ENCODE results near the gene ZNF837. TPM values are rescaled to one million over a fixed set of nuclear protein-coding genes. Genes with fewer than 3 reads are reported as not detected.
A peak's percentile ranks its signal among the peaks of the same experiment; 100 is the strongest.
"Not testable (repeated sequence)": the region's sequence is repeated elsewhere in the genome, so short reads cannot be mapped to it uniquely, and the experiment has no call there.

Gene ZNF837
- total RNA-seq, 2 experiments from 2014 or later, result 0.71 to 1.0 TPM

DNA sequence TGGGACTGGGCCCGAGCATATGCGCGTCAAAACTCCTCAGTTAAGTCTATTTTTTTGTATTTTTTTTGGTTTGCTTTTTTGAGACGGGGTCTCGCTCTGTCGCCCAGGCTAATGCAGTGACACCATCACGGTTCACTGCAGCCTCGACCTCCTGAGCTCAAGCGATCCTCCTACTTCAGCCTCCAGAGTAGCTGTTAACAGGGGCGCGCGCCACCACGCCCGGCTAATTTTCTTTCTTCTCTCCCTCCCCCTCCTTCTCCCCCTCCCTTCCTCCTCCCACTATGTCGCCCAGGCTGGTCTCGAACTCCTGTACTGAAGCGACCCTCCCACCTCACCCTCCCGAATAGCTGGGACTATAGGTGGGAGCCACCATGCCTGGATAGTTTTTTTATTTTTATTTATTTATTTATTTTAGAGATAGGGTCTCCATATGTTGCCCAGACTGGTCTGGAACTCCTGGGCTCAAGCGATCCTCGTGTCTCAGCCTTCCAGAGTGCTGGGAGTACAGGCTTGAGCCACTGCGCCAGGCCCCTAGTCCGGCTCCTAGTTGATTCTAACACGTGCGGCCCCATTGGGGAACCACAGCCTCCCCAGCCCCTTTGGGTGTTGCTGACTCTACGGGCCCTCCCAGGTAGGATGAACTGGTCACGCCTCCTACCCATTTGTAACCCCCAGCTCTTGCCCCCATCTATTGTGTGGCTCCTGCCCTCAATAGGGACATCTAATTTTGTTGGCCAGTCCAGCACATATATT lies 806 bp upstream of the ZNF837 start:
- H3K9me3 ChIP-seq (ENCODE audit: control insufficient read depth in 1 of 2, insufficient read depth in 1 of 2, low read length in 2 of 2), result no peaks in the 10 kb centered on the region
- POLR2A ChIA-PET, result interaction anchor here (0.9 to 2.7 kb wide), 5 partner anchors 19 to 173 kb away, joined by 3 to 21 read pairs (median 3); partner anchors contain the start of genes CHMP2A, ZNF132, ZNF497 and ZNF584

DNA sequence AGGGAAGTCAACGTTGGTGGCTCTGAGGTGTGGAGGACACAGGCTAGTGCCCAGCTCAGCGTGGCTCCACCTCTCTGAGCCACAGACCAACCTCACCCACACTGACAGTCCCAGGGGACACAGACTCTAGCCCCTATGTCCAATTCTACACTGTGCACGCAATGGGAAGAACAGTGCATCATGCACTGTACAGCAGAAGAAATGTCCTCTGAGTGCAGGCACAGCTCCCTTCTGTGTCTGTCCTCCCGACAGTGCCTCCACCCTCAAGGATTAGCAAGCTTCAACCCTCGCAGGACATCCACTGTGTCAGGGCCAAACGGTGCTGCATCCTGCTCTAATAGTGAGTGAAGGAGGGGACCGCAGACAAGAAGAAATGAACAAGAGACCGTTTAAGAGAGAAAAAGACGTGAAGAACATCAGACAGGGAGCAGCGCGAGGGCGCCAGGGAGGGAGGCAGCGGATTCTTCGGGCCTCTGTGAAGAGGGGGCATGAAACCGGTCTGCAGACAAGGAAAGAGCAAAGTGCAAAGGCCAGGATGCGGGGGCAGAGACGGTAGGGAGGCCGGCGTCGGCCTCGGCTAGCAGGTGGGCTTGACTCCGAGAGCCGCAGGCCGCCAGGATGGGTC lies 681 bp downstream of the ZNF837 start:
- Histone ChIP-seq H3K4me3 (ENCODE audit: low read length) (peak overlapping the region; percentile 82), H3K9me3 (ENCODE audit: control insufficient read depth in 1 of 2, insufficient read depth in 1 of 2, low read length in 2 of 2) (no peaks in the 10 kb centered on the region), H3K27me3 (ENCODE audit: control insufficient read depth in 1 of 2, insufficient read depth in 2 of 2, low read length in 2 of 2) (no peaks in the 10 kb centered on the region), H3K4me1 (ENCODE audit: insufficient read depth, low read length) (peaks cover 36% of the 10 kb centered on the region), H3K36me3 (ENCODE audit: insufficient read depth, low read length) (no peaks in the 10 kb centered on the region), H3K27ac (ENCODE audit: low read depth in 1 of 2, low read length in 2 of 2) (peak overlapping the region; percentile 81 to 92)
- Mint-ChIP-seq H3K9me3 (no peaks in the 10 kb centered on the region), H3K27me3 (no peaks in the 10 kb centered on the region), H3K27ac (peak overlapping the region; percentile 86), H3K4me3 (peak overlapping the region; percentile 92), H3K4me1 (ENCODE audit: low read depth) (peaks cover 27% of the 10 kb centered on the region), H3K36me3 (ENCODE audit: low read depth) (peaks cover 10% of the 10 kb centered on the region)
- POLR2A ChIA-PET, result interaction anchor here (0.9 to 1.0 kb wide), 2 partner anchors 17 to 32 kb away, joined by 3 to 4 read pairs; partner anchors contain the start of gene ZNF497
- no peak for DNase-seq
- TF ChIP-seq, protein P1, sequence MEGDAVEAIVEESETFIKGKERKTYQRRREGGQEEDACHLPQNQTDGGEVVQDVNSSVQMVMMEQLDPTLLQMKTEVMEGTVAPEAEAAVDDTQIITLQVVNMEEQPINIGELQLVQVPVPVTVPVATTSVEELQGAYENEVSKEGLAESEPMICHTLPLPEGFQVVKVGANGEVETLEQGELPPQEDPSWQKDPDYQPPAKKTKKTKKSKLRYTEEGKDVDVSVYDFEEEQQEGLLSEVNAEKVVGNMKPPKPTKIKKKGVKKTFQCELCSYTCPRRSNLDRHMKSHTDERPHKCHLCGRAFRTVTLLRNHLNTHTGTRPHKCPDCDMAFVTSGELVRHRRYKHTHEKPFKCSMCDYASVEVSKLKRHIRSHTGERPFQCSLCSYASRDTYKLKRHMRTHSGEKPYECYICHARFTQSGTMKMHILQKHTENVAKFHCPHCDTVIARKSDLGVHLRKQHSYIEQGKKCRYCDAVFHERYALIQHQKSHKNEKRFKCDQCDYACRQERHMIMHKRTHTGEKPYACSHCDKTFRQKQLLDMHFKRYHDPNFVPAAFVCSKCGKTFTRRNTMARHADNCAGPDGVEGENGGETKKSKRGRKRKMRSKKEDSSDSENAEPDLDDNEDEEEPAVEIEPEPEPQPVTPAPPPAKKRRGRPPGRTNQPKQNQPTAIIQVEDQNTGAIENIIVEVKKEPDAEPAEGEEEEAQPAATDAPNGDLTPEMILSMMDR (IDR thresholded peaks at IDR 0.05), result no peak
- CTCF ChIA-PET, result no interaction called here
- ATAC-seq (ENCODE audit: poor library complexity), result no peak
- intact Hi-C loops (cut with DNase I, micrococcal nuclease), result loop anchor here (1.0 to 2.0 kb wide), 4 partner anchors 17 to 97 kb away; partner anchors contain the start of genes ERVK3-1 (in 1 of the 2) and ZNF446 (in 1 of the 2)

More for the DNA sequence above, 806 bp upstream of the ZNF837 start:
- Mint-ChIP-seq H3K27ac (peak overlapping the region; percentile 86), H3K4me1 (ENCODE audit: low read depth) (peaks cover 37% of the 10 kb centered on the region), H3K4me3 (peak overlapping the region; percentile 92), H3K36me3 (ENCODE audit: low read depth) (peaks cover 10% of the 10 kb centered on the region), H3K9me3 (no peaks in the 10 kb centered on the region), H3K27me3 (no peaks in the 10 kb centered on the region)
- Histone ChIP-seq H3K36me3 (ENCODE audit: insufficient read depth, low read length) (no peaks in the 10 kb centered on the region), H3K27ac (ENCODE audit: low read depth in 1 of 2, low read length in 2 of 2) (peak overlapping the region; percentile 76 to 92), H3K4me1 (ENCODE audit: insufficient read depth, low read length) (peaks cover 51% of the 10 kb centered on the region), H3K27me3 (ENCODE audit: control insufficient read depth in 1 of 2, insufficient read depth in 2 of 2, low read length in 2 of 2) (no peaks in the 10 kb centered on the region), H3K4me3 (ENCODE audit: low read length) (peak overlapping the region; percentile 82)
- intact Hi-C loops (cut with DNase I, micrococcal nuclease), result loop anchor here (1.0 to 2.0 kb wide), 5 partner anchors 19 to 95 kb away; partner anchors contain the start of genes ZNF446 (in 1 of the 2), ZNF497 (in 1 of the 2), ZNF584 (in 1 of the 2) and ZSCAN22 (in 1 of the 2)
- TF ChIP-seq, protein P1 (IDR thresholded peaks at IDR 0.05), result no peak
- DNase-seq (peak in 1 of 14 experiments; percentile 42), ATAC-seq (ENCODE audit: poor library complexity) (no peak)
- CTCF ChIA-PET, result interaction anchor here (1.0 to 1.4 kb wide), 2 partner anchors 133 to 139 kb away, joined by 4 read pairs; partner anchors contain the start of gene ZBTB45

DNA sequence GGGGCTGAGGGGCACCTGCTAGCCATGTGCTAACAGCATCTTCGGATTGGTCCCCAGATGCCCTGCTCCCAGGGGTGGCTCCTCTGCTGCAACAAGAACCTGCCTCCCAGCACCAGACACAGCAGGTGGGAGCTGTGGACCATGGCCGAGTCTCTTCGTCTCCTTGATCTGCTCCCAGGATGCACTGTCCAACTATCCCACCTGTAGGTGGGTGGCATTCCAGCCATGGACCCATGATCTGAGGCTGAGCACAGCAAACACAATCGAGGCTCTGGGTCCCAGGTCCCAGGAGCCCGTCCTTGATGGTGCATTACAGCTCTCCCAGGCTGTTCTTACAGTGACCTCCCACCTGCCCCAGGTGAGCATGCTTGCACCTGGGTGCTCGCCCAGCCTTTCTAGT lies 1.6 kb downstream of the ZNF837 start:
- peak overlapping the region; percentile 86 for H3K27ac Mint-ChIP-seq
- no peak for DNase-seq
- intact Hi-C loops (cut with DNase I, micrococcal nuclease), result loop anchor here in 1 of 2 experiments (10.0 kb wide), 1 partner anchor 1704 kb away; the partner anchor contains the start of gene ZNF835
- Histone ChIP-seq H3K36me3 (ENCODE audit: insufficient read depth, low read length) (no peaks in the 10 kb centered on the region), H3K27me3 (ENCODE audit: control insufficient read depth in 1 of 2, insufficient read depth in 2 of 2, low read length in 2 of 2) (no peaks in the 10 kb centered on the region), H3K4me1 (ENCODE audit: insufficient read depth, low read length) (peaks cover 32% of the 10 kb centered on the region), H3K27ac (ENCODE audit: low read depth in 1 of 2, low read length in 2 of 2) (peak overlapping the region in 1 of 2 donors; percentile 41), H3K4me3 (ENCODE audit: low read length) (no peak overlapping the region), H3K9me3 (ENCODE audit: control insufficient read depth in 1 of 2, insufficient read depth in 1 of 2, low read length in 2 of 2) (no peaks in the 10 kb centered on the region)
- no peaks in the 10 kb centered on the region for H3K27me3 Mint-ChIP-seq
- TF ChIP-seq, protein P1 (IDR thresholded peaks at IDR 0.05), result no peak
- ChIA-PET CTCF (no interaction called here), POLR2A (interaction anchor here (0.9 to 1.0 kb wide), 2 partner anchors 16 to 31 kb away, joined by 3 to 4 read pairs; partner anchors contain the start of gene ZNF497)
- peaks cover 10% of the 10 kb centered on the region for H3K36me3 Mint-ChIP-seq (ENCODE audit: low read depth)
- ATAC-seq (ENCODE audit: poor library complexity), result no peak
- peaks cover 27% of the 10 kb centered on the region for H3K4me1 Mint-ChIP-seq (ENCODE audit: low read depth)
- H3K4me3 Mint-ChIP-seq, result peak overlapping the region; percentile 92
- no peaks in the 10 kb centered on the region for H3K9me3 Mint-ChIP-seq

DNA sequence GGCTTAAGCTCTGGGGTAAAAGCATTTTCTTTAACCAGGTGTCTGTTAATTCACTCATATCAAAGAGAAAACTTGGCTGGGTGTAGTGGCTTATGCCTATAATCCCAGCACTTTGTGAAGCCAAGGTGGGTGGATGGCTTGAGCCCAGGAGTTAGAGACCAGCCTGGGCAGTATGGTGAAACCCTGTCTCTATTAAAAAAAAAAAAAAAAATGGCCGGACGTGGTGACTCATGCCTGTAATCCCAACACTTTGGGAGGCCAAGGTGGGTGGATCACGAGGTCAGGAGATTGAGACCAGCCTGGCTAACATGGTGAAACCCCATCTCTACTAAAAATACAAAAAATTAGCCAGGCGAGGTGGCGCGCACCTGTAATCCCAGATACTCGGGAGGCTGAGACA lies 4.1 kb downstream of the ZNF837 start:
- POLR2A ChIA-PET, result interaction anchor here (1.9 kb wide), 1 partner anchor 14 kb away, joined by 5 read pairs; the partner anchor contains the start of gene ZNF497
- DNase-seq; ATAC-seq (ENCODE audit: poor library complexity); H3K27me3 ChIP-seq (ENCODE audit: control insufficient read depth in 1 of 2, insufficient read depth in 2 of 2, low read length in 2 of 2); H3K4me3 Mint-ChIP-seq; CTCF ChIA-PET; H3K9me3 Mint-ChIP-seq; H3K27ac Mint-ChIP-seq; H3K27me3 Mint-ChIP-seq; H3K9me3 ChIP-seq (ENCODE audit: control insufficient read depth in 1 of 2, insufficient read depth in 1 of 2, low read length in 2 of 2); H3K36me3 Mint-ChIP-seq (ENCODE audit: low read depth); H3K36me3 ChIP-seq (ENCODE audit: insufficient read depth, low read length); H3K4me3 ChIP-seq (ENCODE audit: low read length); H3K27ac ChIP-seq (ENCODE audit: low read depth in 1 of 2, low read length in 2 of 2): not testable (repeated sequence)
- intact Hi-C loops (cut with DNase I, micrococcal nuclease), result loop anchor here in 1 of 2 experiments (10.0 kb wide), 1 partner anchor 1702 kb away; the partner anchor contains the start of gene ZNF835
- H3K4me1 ChIP-seq (ENCODE audit: insufficient read depth, low read length), result peaks cover 22% of the 10 kb centered on the region
- H3K4me1 Mint-ChIP-seq (ENCODE audit: low read depth), result peaks cover 22% of the 10 kb centered on the region

Data from CD4-positive, alpha-beta T cell (primary cell).